ENCODE data around the gene SETD2.

The SETD2 gene

DNA sequence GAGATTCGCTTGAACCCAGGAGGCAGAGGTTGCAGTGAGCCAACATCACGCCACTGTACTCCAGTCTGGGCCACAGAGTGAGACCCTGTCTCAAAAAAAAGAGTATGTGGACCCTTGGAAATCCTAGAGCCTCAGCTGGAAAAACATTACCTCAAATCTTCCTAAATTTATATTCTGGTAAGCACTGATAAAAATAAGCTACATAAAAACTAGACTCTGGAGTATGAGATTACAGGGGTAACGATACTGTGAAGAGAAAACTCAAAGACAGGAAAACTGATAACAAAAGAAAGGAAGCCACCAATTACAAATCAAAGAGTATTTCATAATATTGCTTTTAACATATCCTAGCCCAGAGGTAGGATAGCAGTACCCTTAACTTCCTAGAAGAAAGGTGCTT, 30.3 kb downstream of the SETD2 start:
- Histone ChIP-seq H3K27ac (ENCODE audit: low read depth, low read length) (no peak overlapping the region), H4K12ac (ENCODE audit: low read depth, low read length) (no peak overlapping the region), H3K4me1 (ENCODE audit: control insufficient read depth in 1 of 2, insufficient read depth in 2 of 2, low read length in 2 of 2) (peaks cover 0 to 5% of the 10 kb centered on the region in 2 experiments), H2BK5ac (ENCODE audit: low read depth, low read length, poor library complexity) (no peak overlapping the region), H2AFZ (ENCODE audit: insufficient read depth, low read length, poor library complexity) (no peak overlapping the region), H3K79me2 (ENCODE audit: control insufficient read depth, insufficient read depth, low read length, poor library complexity) (peaks cover 4% of the 10 kb centered on the region), H3K79me1 (ENCODE audit: low read length) (no peaks in the 10 kb centered on the region), H3K14ac (ENCODE audit: low read length) (no peak overlapping the region), H3K4me3 (ENCODE audit: low read depth, low read length) (no peak overlapping the region), H3K36me3 (ENCODE audit: control insufficient read depth in 1 of 2, insufficient read depth in 2 of 2, low read length in 2 of 2) (no peaks in the 10 kb centered on the region), H2AK5ac (ENCODE audit: low read length) (no peak overlapping the region), H2BK120ac (ENCODE audit: insufficient read depth, low read length, poor library complexity) (no peak overlapping the region), H4K8ac (ENCODE audit: low read depth, low read length) (no peak overlapping the region), H3K4me2 (ENCODE audit: low read length) (no peak overlapping the region), H3K23ac (ENCODE audit: low read length) (no peak overlapping the region), H3K27me3 (ENCODE audit: insufficient read depth, low read length) (no peaks in the 10 kb centered on the region), H3K9ac (ENCODE audit: low read length) (no peak overlapping the region), H2BK12ac (ENCODE audit: low read length) (no peak overlapping the region), H3K9me3 (ENCODE audit: insufficient read depth, low read depth, low read length) (no peaks in the 10 kb centered on the region), H3K18ac (ENCODE audit: low read length) (no peak overlapping the region), H4K91ac (ENCODE audit: low read depth, low read length) (no peak overlapping the region), H3K4ac (ENCODE audit: low read depth, low read length) (peak overlapping the region; percentile 55)
- no CpG with 5 or more reads among the region's 3 CpGs for WGBS (ENCODE audit: extremely low coverage, insufficient coverage, insufficient read length)
- DNase-seq: no peak

DNA sequence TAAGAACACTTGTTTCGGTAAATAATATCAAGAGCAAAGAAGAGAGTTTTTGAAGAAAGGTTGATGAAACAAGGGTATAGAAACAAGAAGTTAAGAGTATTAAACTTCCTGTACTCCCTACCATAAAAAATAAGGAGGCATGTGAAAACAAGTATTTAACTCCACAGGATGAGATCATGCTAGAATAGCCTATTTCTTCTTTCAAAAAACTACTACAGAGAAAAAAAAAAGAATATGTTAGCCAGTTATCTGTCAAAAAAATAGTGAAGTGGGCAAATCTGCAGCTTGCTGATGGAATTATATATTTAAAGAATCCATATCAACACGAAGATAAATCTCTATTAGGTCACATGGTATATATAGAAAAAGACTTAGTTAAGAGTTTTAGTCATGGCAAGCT, 33.4 kb downstream of the SETD2 start:
- no peak overlapping the region for H3K14ac ChIP-seq (ENCODE audit: low read length)
- H3K4me1 ChIP-seq (ENCODE audit: control insufficient read depth in 1 of 2, insufficient read depth in 2 of 2, low read length in 2 of 2): no peaks in the 10 kb centered on the region
- no peak overlapping the region for H3K18ac ChIP-seq (ENCODE audit: low read length)
- H2BK5ac ChIP-seq (ENCODE audit: low read depth, low read length, poor library complexity): no peak overlapping the region
- no peak overlapping the region for H4K91ac ChIP-seq (ENCODE audit: low read depth, low read length)
- no peak for DNase-seq
- H2BK12ac ChIP-seq (ENCODE audit: low read length): no peak overlapping the region
- no peak overlapping the region for H3K4me2 ChIP-seq (ENCODE audit: low read length)
- peaks cover 2% of the 10 kb centered on the region for H3K79me2 ChIP-seq (ENCODE audit: control insufficient read depth, insufficient read depth, low read length, poor library complexity)
- no peak overlapping the region for H3K4ac ChIP-seq (ENCODE audit: low read depth, low read length)
- H4K8ac ChIP-seq (ENCODE audit: low read depth, low read length): no peak overlapping the region
- no peak overlapping the region for H2AK5ac ChIP-seq (ENCODE audit: low read length)
- no peak overlapping the region for H3K9ac ChIP-seq (ENCODE audit: low read length)
- H3K79me1 ChIP-seq (ENCODE audit: low read length): no peaks in the 10 kb centered on the region
- H3K9me3 ChIP-seq (ENCODE audit: insufficient read depth, low read depth, low read length): no peaks in the 10 kb centered on the region
- no peak overlapping the region for H3K23ac ChIP-seq (ENCODE audit: low read length)
- no peaks in the 10 kb centered on the region for H3K27me3 ChIP-seq (ENCODE audit: insufficient read depth, low read length)
- no peak overlapping the region for H3K27ac ChIP-seq (ENCODE audit: low read depth, low read length)
- no peak overlapping the region for H4K12ac ChIP-seq (ENCODE audit: low read depth, low read length)
- H3K4me3 ChIP-seq (ENCODE audit: low read depth, low read length): no peak overlapping the region
- no peak overlapping the region for H2BK120ac ChIP-seq (ENCODE audit: insufficient read depth, low read length, poor library complexity)
- H3K36me3 ChIP-seq (ENCODE audit: control insufficient read depth in 1 of 2, insufficient read depth in 2 of 2, low read length in 2 of 2): peaks cover 2% of the 10 kb centered on the region in 2 experiments
- no CpG with 5 or more reads among the region's 2 CpGs for WGBS (ENCODE audit: extremely low coverage, insufficient coverage, insufficient read length)
- no peak overlapping the region for H2AFZ ChIP-seq (ENCODE audit: insufficient read depth, low read length, poor library complexity)

DNA sequence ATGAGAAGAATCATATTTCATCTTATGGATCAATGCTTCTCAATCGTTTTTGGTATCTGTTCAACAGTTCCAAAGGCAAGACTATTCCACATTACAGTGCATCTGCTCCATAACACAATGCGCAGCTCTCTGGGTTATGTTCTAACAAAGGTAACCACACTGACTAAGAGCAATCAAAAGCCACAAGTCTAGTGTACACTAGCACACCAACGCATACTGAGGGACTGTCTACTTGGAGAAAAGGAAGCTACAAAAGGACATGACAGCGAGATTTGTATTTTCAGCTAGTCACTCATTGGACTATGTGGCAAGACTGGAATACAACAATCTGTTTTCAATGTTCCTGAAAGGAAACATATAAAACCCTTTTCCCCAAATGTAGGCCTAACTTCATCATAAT, 35.8 kb downstream of the SETD2 start:
- no peaks in the 10 kb centered on the region for H3K9me3 ChIP-seq (ENCODE audit: insufficient read depth, low read depth, low read length)
- H4K91ac ChIP-seq (ENCODE audit: low read depth, low read length): no peak overlapping the region
- H3K4me2 ChIP-seq (ENCODE audit: low read length): no peak overlapping the region
- H4K12ac ChIP-seq (ENCODE audit: low read depth, low read length): no peak overlapping the region
- peaks cover 6 to 10% of the 10 kb centered on the region in 2 experiments for H3K36me3 ChIP-seq (ENCODE audit: control insufficient read depth in 1 of 2, insufficient read depth in 2 of 2, low read length in 2 of 2)
- no peak overlapping the region for H4K8ac ChIP-seq (ENCODE audit: low read depth, low read length)
- no peak overlapping the region for H3K14ac ChIP-seq (ENCODE audit: low read length)
- no peak overlapping the region for H3K9ac ChIP-seq (ENCODE audit: low read length)
- no peaks in the 10 kb centered on the region for H3K79me2 ChIP-seq (ENCODE audit: control insufficient read depth, insufficient read depth, low read length, poor library complexity)
- H2BK5ac ChIP-seq (ENCODE audit: low read depth, low read length, poor library complexity): no peak overlapping the region
- no peak overlapping the region for H2BK120ac ChIP-seq (ENCODE audit: insufficient read depth, low read length, poor library complexity)
- WGBS (ENCODE audit: extremely low coverage, insufficient coverage, insufficient read length): no CpG with 5 or more reads among the region's 4 CpGs
- H2AK5ac ChIP-seq (ENCODE audit: low read length): no peak overlapping the region
- H3K79me1 ChIP-seq (ENCODE audit: low read length): no peaks in the 10 kb centered on the region
- no peak overlapping the region for H3K23ac ChIP-seq (ENCODE audit: low read length)
- H3K4me3 ChIP-seq (ENCODE audit: low read depth, low read length): no peak overlapping the region
- H3K4me1 ChIP-seq (ENCODE audit: control insufficient read depth in 1 of 2, insufficient read depth in 2 of 2, low read length in 2 of 2): no peaks in the 10 kb centered on the region
- no peak overlapping the region for H3K18ac ChIP-seq (ENCODE audit: low read length)
- H3K4ac ChIP-seq (ENCODE audit: low read depth, low read length): peak overlapping the region; percentile 8
- no peak overlapping the region for H2BK12ac ChIP-seq (ENCODE audit: low read length)
- H3K27me3 ChIP-seq (ENCODE audit: insufficient read depth, low read length): no peaks in the 10 kb centered on the region
- DNase-seq: no peak
- H3K27ac ChIP-seq (ENCODE audit: low read depth, low read length): no peak overlapping the region
- H2AFZ ChIP-seq (ENCODE audit: insufficient read depth, low read length, poor library complexity): no peak overlapping the region

DNA sequence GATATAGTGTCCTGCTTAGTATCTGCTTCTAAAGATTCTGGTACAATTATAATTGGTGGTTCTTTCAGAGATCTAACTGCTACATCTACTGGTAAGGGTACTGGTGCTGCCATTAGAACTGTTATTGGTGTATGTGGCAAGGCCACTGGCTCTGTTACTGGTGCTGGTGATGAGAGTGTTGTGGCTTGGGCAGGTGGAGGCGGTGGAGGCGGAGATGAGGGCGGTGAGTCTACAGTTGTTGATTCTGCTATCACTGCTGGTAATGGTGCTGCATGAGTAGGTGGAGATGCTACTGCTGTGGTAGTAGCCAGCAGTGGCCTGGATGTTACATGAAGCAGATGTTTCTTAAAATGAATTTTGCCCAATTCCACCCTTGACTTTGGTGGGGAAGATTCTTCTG, 40.1 kb downstream of the SETD2 start:
- Histone ChIP-seq H3K27ac (ENCODE audit: low read depth, low read length) (no peak overlapping the region), H2BK120ac (ENCODE audit: insufficient read depth, low read length, poor library complexity) (no peak overlapping the region), H3K4me1 (ENCODE audit: control insufficient read depth in 1 of 2, insufficient read depth in 2 of 2, low read length in 2 of 2) (no peaks in the 10 kb centered on the region), H3K4ac (ENCODE audit: low read depth, low read length) (no peak overlapping the region), H2BK5ac (ENCODE audit: low read depth, low read length, poor library complexity) (no peak overlapping the region), H3K4me2 (ENCODE audit: low read length) (no peak overlapping the region), H3K4me3 (ENCODE audit: low read depth, low read length) (no peak overlapping the region), H3K79me2 (ENCODE audit: control insufficient read depth, insufficient read depth, low read length, poor library complexity) (no peaks in the 10 kb centered on the region), H3K18ac (ENCODE audit: low read length) (no peak overlapping the region), H3K9me3 (ENCODE audit: insufficient read depth, low read depth, low read length) (no peaks in the 10 kb centered on the region), H3K14ac (ENCODE audit: low read length) (no peak overlapping the region), H2AK5ac (ENCODE audit: low read length) (no peak overlapping the region), H3K79me1 (ENCODE audit: low read length) (no peaks in the 10 kb centered on the region), H3K27me3 (ENCODE audit: insufficient read depth, low read length) (no peaks in the 10 kb centered on the region), H3K9ac (ENCODE audit: low read length) (no peak overlapping the region), H2AFZ (ENCODE audit: insufficient read depth, low read length, poor library complexity) (no peak overlapping the region), H4K8ac (ENCODE audit: low read depth, low read length) (no peak overlapping the region), H4K12ac (ENCODE audit: low read depth, low read length) (no peak overlapping the region), H2BK12ac (ENCODE audit: low read length) (no peak overlapping the region), H3K23ac (ENCODE audit: low read length) (no peak overlapping the region), H4K91ac (ENCODE audit: low read depth, low read length) (no peak overlapping the region), H3K36me3 (ENCODE audit: control insufficient read depth in 1 of 2, insufficient read depth in 2 of 2, low read length in 2 of 2) (peaks cover 7 to 17% of the 10 kb centered on the region in 2 experiments)
- DNase-seq: peak in 1 of 2 donors; percentile 30
- no CpG with 5 or more reads among the region's 3 CpGs for WGBS (ENCODE audit: extremely low coverage, insufficient coverage, insufficient read length)

Data from trophoblast cell (in vitro differentiated cells and primary cell).